ENCODE measurements around the gene INPP5F.

The INPP5F gene

DNA sequence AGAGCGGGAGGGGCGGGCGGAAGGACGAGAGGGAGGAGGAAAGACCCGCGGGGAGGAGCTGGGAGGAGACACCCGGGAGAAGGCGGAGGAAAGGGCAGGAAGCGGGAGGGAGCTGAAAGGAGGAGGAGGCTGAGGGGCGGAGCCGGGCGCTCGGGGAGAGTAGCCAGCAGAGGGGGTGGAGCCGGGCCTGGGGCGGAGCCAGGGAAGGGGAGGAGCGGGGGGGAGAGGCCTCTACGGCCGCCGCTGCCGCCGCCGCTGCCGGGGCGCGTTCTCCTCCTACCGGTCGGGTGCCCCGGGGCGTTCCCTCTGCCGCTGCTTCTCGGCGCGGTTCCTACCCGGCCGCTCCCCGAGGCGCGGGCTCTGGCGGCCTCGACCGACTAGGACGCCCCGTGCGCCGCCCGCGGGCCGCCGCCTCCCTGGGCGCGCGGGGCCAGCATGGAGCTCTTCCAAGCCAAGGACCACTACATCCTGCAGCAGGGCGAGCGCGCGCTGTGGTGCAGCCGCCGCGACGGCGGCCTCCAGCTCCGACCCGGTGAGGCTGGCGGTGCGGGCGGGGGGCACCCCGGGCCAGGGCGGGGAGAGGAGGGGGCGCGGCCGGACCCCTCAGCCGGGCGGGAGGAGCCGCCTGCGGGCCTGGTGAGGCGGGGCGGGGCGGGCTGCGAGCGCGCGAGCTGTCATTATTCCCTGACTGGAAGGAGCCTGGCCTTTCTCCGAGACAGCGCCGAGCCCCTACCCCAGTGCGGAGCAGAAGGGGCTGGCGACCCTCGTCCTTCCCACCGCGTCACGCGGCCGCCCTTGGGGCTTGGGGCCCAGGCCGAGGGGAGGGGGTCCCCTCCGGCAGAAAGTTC lies at the start of gene INPP5F:
Gene INPP5F (plus strand): TSS at position 223 of the 848 bp plus-strand sequence. CDS start 213 bp downstream, at position 436.
- DNase-seq: peak; percentile 81

DNA sequence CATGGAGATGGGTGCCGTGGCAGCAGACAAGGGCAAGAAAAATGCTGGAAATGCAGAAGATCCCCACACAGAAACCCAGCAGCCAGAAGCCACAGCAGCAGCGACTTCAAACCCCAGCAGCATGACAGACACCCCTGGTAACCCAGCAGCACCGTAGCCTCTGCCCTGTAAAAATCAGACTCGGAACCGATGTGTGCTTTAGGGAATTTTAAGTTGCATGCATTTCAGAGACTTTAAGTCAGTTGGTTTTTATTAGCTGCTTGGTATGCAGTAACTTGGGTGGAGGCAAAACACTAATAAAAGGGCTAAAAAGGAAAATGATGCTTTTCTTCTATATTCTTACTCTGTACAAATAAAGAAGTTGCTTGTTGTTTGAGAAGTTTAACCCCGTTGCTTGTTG lies 48.7 kb upstream of the INPP5F start:
- no peak for DNase-seq

GRCh38 chr10:119677904-119678755 lies 47.7 kb upstream of the INPP5F start:
- DNase-seq: no peak

- no peak for DNase-seq
These were observed 46.4 kb upstream of the INPP5F start for GRCh38 chr10:119679480-119679829.

DNA sequence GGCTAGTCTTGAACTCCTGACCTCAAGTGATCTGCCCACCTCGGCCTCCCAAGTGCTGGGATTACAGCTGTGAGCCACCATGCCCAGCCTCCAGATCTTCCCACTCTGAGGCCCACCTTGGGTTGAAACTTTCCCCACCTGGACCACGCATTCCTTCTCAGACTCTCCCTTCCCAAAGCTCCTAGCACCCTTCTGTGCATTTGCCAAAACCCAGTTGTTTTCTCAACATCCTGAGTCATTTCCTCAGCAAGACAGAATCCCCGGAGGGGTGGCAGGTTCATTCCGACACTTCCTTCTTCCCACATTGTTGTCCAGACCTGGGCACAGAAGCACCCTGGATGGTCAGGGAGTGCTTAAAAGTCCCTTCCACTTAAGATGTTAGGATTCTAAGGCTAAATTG lies 45.8 kb upstream of the INPP5F start:
- no peak for DNase-seq

GRCh38 chr10:119680650-119681081 lies 45.2 kb upstream of the INPP5F start:
- DNase-seq: no peak

- DNase-seq: no peak
These were observed 39.2 kb upstream of the INPP5F start for GRCh38 chr10:119686465-119687191.

GRCh38 chr10:119687192-119688032 lies 38.4 kb upstream of the INPP5F start:
- DNase-seq: no peak

DNA sequence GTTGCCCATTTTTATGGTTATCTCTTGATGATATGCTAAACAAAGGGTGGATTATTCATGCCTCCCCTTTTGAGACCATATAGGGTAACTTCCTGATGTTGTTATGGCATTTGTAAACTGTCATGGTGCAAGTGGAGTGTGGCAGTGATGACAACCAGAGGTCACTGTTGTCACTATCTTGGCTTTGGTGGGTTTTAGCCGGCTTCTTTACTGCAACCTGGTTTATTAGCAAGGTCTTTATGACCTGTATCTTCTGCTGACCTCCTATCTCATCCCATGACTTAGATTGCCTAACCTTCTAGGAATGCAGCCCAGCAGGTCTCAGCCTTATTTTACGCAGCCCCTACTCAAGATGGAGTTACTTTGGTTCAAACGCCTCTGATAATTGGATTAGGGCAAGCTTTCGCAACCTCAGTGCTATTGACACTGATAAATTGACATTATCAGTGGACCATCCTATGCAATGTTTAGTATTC lies 37.8 kb upstream of the INPP5F start:
- no peak for DNase-seq

- no peak for DNase-seq
These were observed 36.8 kb upstream of the INPP5F start for GRCh38 chr10:119689016-119689580.

DNA sequence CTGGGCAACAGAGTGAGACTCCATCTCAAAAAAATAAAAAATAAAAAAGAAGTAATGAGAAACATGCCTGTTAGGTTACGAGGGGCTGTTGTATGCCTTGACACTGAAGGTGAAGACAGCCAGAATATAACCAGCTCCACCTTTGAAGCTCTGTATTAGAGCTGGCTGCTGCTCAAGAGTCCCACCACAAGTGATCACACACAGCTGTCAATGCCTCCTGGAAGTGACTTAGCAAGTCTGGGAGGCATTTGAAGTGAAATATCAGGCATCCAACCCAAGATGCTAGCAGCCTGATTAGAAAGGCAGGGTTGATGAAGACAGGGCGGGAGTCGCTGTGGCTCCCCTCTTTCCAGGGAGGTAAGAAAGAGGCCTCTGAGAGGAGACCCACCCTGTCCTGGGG lies 34.1 kb upstream of the INPP5F start:
- DNase-seq: no peak

GRCh38 chr10:119693262-119693957 lies 32.4 kb upstream of the INPP5F start:
- DNase-seq: no peak

- no peak for DNase-seq
These were observed 31.2 kb upstream of the INPP5F start for GRCh38 chr10:119694608-119695007.

GRCh38 chr10:119700321-119700954 lies 25.4 kb upstream of the INPP5F start:
- no peak for DNase-seq

DNA sequence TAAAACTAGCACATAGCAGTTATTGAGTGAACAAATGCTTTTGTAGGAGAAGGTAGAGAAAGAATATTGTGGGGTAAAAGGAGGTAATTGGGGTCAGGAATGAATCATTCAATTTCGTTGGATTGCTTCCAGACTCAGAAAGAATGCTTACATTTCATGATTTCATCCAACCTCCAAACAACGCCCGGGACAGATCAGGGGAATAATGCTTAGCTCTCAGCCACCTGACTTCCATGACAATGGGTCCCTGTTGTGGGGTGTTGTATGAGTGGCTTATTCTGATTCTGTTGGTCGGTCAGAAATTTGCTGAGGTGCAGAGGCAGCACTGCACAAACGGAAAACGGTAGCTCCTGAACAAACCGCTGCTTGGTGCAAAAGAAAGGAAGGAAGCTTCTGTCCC lies 24.0 kb upstream of the INPP5F start:
- no peak for DNase-seq

GRCh38 chr10:119702583-119702982 lies 23.3 kb upstream of the INPP5F start:
- no peak for DNase-seq

GRCh38 chr10:119703903-119704508 lies 21.8 kb upstream of the INPP5F start:
- no peak for DNase-seq

DNA sequence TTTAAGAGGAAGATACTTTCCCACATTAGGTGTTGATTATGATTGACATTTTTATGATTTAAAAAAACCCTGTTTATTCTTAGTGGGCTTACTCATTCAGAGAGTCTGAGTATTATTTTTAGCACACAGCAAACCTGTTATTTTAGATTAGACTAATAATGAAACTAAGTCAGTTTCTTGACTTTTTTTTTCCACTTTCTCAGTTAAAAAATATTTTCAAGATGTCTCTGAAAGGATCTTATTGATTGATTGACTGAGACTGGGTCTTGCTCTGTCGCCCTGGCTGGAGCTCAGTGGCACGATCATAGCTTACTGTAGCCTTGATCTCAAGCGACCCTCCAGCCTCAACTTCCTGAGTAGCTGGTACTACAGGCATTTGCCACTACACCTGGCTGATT lies 20.4 kb upstream of the INPP5F start:
- DNase-seq: no peak

- DNase-seq: no peak
These were observed 19.1 kb upstream of the INPP5F start for GRCh38 chr10:119706521-119707278.
